H9 (cell line): ENCODE measurements around the gene TDP1. TPM values are rescaled to one million over a fixed set of nuclear protein-coding genes. Genes with fewer than 3 reads are reported as not detected.

Experiments used
- DNase-seq: peaks from one replicate; pipeline ENCODE4 v3.0.0-alpha.2; 2017
- H2AFZ ChIP-seq: one replicate; pipeline ENCODE4 v1.6.1; 2013; ENCODE audit warnings: mild to moderate bottlenecking, low read length, control low read depth, moderate library complexity
- H2AK5ac ChIP-seq: 2 replicates; pipeline ENCODE4 v1.6.1; 2013; ENCODE audit warnings: low read length, control low read depth, mixed read lengths; ENCODE audit not compliant: insufficient read length
- H2BK120ac ChIP-seq: one replicate; pipeline ENCODE4 v1.6.1; 2013; ENCODE audit warnings: low read depth, mild to moderate bottlenecking, low read length, control low read depth, inconsistent platforms; ENCODE audit not compliant: poor library complexity, severe bottlenecking
- H2BK12ac ChIP-seq: 2 replicates; pipeline ENCODE4 v1.6.1; 2013; ENCODE audit warnings: low read length, control low read depth, mixed read lengths, low read depth; ENCODE audit not compliant: insufficient read length
- H2BK15ac ChIP-seq: 2 replicates; pipeline ENCODE4 v1.6.1; 2013; ENCODE audit warnings: low read depth, low read length, control low read depth
- H2BK20ac ChIP-seq: one replicate; pipeline ENCODE4 v1.6.1; 2013; ENCODE audit warnings: low read depth, mild to moderate bottlenecking, low read length, control low read depth, inconsistent platforms; ENCODE audit not compliant: poor library complexity, severe bottlenecking
- H2BK5ac ChIP-seq: 2 replicates; pipeline ENCODE4 v1.6.1; 2013; ENCODE audit warnings: low read length, control low read depth, mixed read lengths; ENCODE audit not compliant: insufficient read length
- H3K14ac ChIP-seq: 2 replicates; pipeline ENCODE4 v1.6.1; 2013; ENCODE audit warnings: low read length, control low read depth; ENCODE audit not compliant: insufficient read depth
- H3K18ac ChIP-seq: 2 replicates; pipeline ENCODE4 v1.6.1; 2013; ENCODE audit warnings: low read depth, mild to moderate bottlenecking, mixed read lengths, low read length, control low read depth; ENCODE audit not compliant: insufficient read length
- H3K23ac ChIP-seq: 2 replicates; pipeline ENCODE4 v1.6.1; 2013; ENCODE audit warnings: low read length, control low read depth, mixed read lengths, low read depth; ENCODE audit not compliant: insufficient read length
- H3K23me2 ChIP-seq: 2 replicates; pipeline ENCODE4 v1.6.1; 2013; ENCODE audit warnings: low read depth, mild to moderate bottlenecking, mixed read lengths, low read length, control low read depth; ENCODE audit not compliant: insufficient read length, poor library complexity, severe bottlenecking
- H3K27ac ChIP-seq: 2 replicates; pipeline ENCODE4 v1.5.1; 2013; ENCODE audit warnings: low read length, control low read depth, mixed read lengths, low read depth; ENCODE audit not compliant: insufficient read length
- H3K27me3 ChIP-seq: 2 replicates; pipeline ENCODE4 v1.6.1; 2013; ENCODE audit warnings: low read length, control low read depth, inconsistent platforms; ENCODE audit not compliant: insufficient read depth
- H3K4ac ChIP-seq: 2 replicates; pipeline ENCODE4 v1.6.1; 2013; ENCODE audit warnings: low read depth, mild to moderate bottlenecking, control low read depth, inconsistent platforms, low read length, moderate library complexity
- H3K4me1 ChIP-seq: 2 replicates; pipeline ENCODE4 v1.6.1; 2013; ENCODE audit warnings: low read length, control low read depth, inconsistent platforms; ENCODE audit not compliant: insufficient read depth
- H3K4me2 ChIP-seq: 2 replicates; pipeline ENCODE4 v1.6.1; 2013; ENCODE audit warnings: low read length, control low read depth, mixed read lengths; ENCODE audit not compliant: insufficient read length, insufficient read depth
- H3K56ac ChIP-seq: 2 replicates; pipeline ENCODE4 v1.6.1; 2013; ENCODE audit warnings: low read depth, mild to moderate bottlenecking, mixed read lengths, low read length, control low read depth; ENCODE audit not compliant: insufficient read length
- H3K79me1 ChIP-seq: 2 replicates; pipeline ENCODE4 v1.6.1; 2013; ENCODE audit warnings: low read depth, mild to moderate bottlenecking, moderate library complexity, low read length, control low read depth, inconsistent platforms; ENCODE audit not compliant: insufficient read depth, poor library complexity, severe bottlenecking
- H3K79me2 ChIP-seq: 2 replicates; pipeline ENCODE4 v1.6.1; 2013; ENCODE audit warnings: low read length, control low read depth, inconsistent platforms; ENCODE audit not compliant: insufficient read depth
- H3K9ac ChIP-seq: 2 replicates; pipeline ENCODE4 v1.6.1; 2013; ENCODE audit warnings: low read length, control low read depth, mixed read lengths; ENCODE audit not compliant: insufficient read length; ENCODE audit errors: extremely low read depth
- H3K9me3 ChIP-seq: one replicate; pipeline ENCODE4 v1.6.1; 2013; ENCODE audit warnings: low read depth, low read length, inconsistent platforms; ENCODE audit not compliant: control insufficient read depth
- H3T11ph ChIP-seq: one replicate; pipeline ENCODE4 v1.6.1; 2013; ENCODE audit warnings: mild to moderate bottlenecking, low read length, control low read depth, inconsistent platforms
- H4K20me1 ChIP-seq: one replicate; pipeline ENCODE4 v1.6.1; 2013; ENCODE audit not compliant: control insufficient read depth, insufficient read length, insufficient read depth
- H4K5ac ChIP-seq: 2 replicates; pipeline ENCODE4 v1.6.1; 2013; ENCODE audit warnings: low read depth, mild to moderate bottlenecking, mixed read lengths, low read length, control low read depth; ENCODE audit not compliant: insufficient read length
- H4K8ac ChIP-seq: replicated peaks from 2 replicates; pipeline ENCODE4 v1.6.1; 2013; ENCODE audit warnings: low read length, control low read depth, mixed read lengths, low read depth; ENCODE audit not compliant: insufficient read length
- H4K91ac ChIP-seq: 2 replicates; pipeline ENCODE4 v1.6.1; 2013; ENCODE audit warnings: low read depth, mild to moderate bottlenecking, moderate library complexity, mixed read lengths, low read length, control low read depth; ENCODE audit not compliant: insufficient read length
- H3K27ac Mint-ChIP-seq, 3 experiments: 2 replicates in 2 of 3; 3 replicates in 1 of 3; pipeline ENCODE4 v1.8.0; 2020 to 2021; ENCODE audit warnings: mixed read lengths in 3 of 3, mild to moderate bottlenecking in 1 of 3, moderate library complexity in 1 of 3
- H3K27me3 Mint-ChIP-seq: 2 replicates; pipeline ENCODE4 v1.8.0; 2021; ENCODE audit warnings: low read depth, mild to moderate bottlenecking, moderate library complexity, mixed read lengths
- H3K36me3 Mint-ChIP-seq, 3 experiments: 2 replicates in 2 of 3; 3 replicates in 1 of 3; pipeline ENCODE4 v1.8.0; 2020 to 2021; ENCODE audit warnings: low read depth in 3 of 3, mixed read lengths in 3 of 3; ENCODE audit not compliant: insufficient read depth in 1 of 3
- H3K4me1 Mint-ChIP-seq, 2 experiments: 2 replicates each; pipeline ENCODE4 v1.8.0; 2020; ENCODE audit warnings: mixed read lengths in 2 of 2
- H3K4me3 Mint-ChIP-seq, 2 experiments: 2 replicates in 1 of 2; 3 replicates in 1 of 2; pipeline ENCODE4 v1.8.0; 2020 to 2021; ENCODE audit warnings: mild to moderate bottlenecking in 2 of 2, mixed read lengths in 2 of 2, moderate library complexity in 1 of 2
- H3K9me3 Mint-ChIP-seq, 2 experiments: 2 replicates in 1 of 2; 3 replicates in 1 of 2; pipeline ENCODE4 v1.8.0; 2020; ENCODE audit warnings: mild to moderate bottlenecking in 2 of 2, mixed read lengths in 2 of 2, moderate library complexity in 1 of 2
- WGBS: extraction: QIAGEN DNeasy Blood & Tissue Kit; methylation state at CpG from one replicate; pipeline ENCODE4 v1.1.7; 2013; ENCODE audit warnings: missing lambda C conversion rate, low lambda C conversion rate, mixed read lengths; ENCODE audit not compliant: insufficient read length; ENCODE audit errors: extremely low coverage; 5-methylcytosine and 5-hydroxymethylcytosine counted together
- total RNA-seq: library from RNA; stranded (reverse); gene quantifications from 2 replicates; pipeline ENCODE4 v1.2.1, GENCODE V29; 2021
- TF ChIP-seq, protein P1 (sequence below): fragments of 200-600 bp; sonication (generic); conservative IDR thresholded peaks from 3 replicates; pipeline ENCODE4 v1.8.0; 2021; ENCODE audit warnings: antibody characterized with exemption, mild to moderate bottlenecking

The TDP1 gene
- total RNA-seq, 1 experiment from 2014 or later, result 53.4 TPM

GRCh38 chr14:90062127-90062794 lies 106.5 kb downstream of the TDP1 start:
- Histone ChIP-seq H3K4me1 (0 out of 2 replicates have a peak, but pooled peaks cover 3% of the 10 kb centered on the region), H2BK120ac (no peak overlapping the region), H3K79me2 (no peaks in the 10 kb centered on the region), H3K27me3 (peaks cover 37% of the 10 kb centered on the region; the same call in 1 of the 2 replicates), H2BK12ac (no peak overlapping the region), H3K23me2 (peaks cover 25% of the 10 kb centered on the region), H4K8ac (no peak overlapping the region), H3K9me3 (no peaks in the 10 kb centered on the region), H3K4ac (no peak overlapping the region), H4K91ac (no peak overlapping the region), H4K20me1 (no peaks in the 10 kb centered on the region), H2AK5ac (no peak overlapping the region), H3K27ac (no peak overlapping the region), H4K5ac (no peak overlapping the region), H2BK20ac (no peak overlapping the region), H3K9ac (no peak overlapping the region), H3K23ac (no peak overlapping the region), H2BK5ac (no peak overlapping the region), H3K56ac (no peak overlapping the region), H2BK15ac (no peak overlapping the region), H3K14ac (no peak overlapping the region; the same call in 1 of the 2 replicates), H3K4me2 (peak overlapping the region; percentile 78), H3K79me1 (no peaks in the 10 kb centered on the region), H2AFZ (no peak overlapping the region), H3T11ph (no peak overlapping the region), H3K18ac (no peak overlapping the region)
- Mint-ChIP-seq H3K4me3 (peak overlapping the region; percentile 62 to 87), H3K27ac (no peak overlapping the region), H3K9me3 (peaks cover 2 to 5% of the 10 kb centered on the region in 2 experiments; a peak in 3 of 5 replicates), H3K36me3 (peaks cover 0 to 2% (median 0%) of the 10 kb centered on the region in 3 experiments; a peak in 2 of 7 replicates), H3K4me1 (peaks cover 22 to 31% of the 10 kb centered on the region in 2 experiments), H3K27me3 (peaks cover 93% of the 10 kb centered on the region)
- TF ChIP-seq, protein P1, sequence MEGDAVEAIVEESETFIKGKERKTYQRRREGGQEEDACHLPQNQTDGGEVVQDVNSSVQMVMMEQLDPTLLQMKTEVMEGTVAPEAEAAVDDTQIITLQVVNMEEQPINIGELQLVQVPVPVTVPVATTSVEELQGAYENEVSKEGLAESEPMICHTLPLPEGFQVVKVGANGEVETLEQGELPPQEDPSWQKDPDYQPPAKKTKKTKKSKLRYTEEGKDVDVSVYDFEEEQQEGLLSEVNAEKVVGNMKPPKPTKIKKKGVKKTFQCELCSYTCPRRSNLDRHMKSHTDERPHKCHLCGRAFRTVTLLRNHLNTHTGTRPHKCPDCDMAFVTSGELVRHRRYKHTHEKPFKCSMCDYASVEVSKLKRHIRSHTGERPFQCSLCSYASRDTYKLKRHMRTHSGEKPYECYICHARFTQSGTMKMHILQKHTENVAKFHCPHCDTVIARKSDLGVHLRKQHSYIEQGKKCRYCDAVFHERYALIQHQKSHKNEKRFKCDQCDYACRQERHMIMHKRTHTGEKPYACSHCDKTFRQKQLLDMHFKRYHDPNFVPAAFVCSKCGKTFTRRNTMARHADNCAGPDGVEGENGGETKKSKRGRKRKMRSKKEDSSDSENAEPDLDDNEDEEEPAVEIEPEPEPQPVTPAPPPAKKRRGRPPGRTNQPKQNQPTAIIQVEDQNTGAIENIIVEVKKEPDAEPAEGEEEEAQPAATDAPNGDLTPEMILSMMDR, result no peak
- no CpG with 5 or more reads among the region's 63 CpGs for WGBS
- DNase-seq, result peak; percentile 46
